LNCAP (cell line): ENCODE measurements around the gene COASY.

Experiments used
- CTCF ChIP-seq: fragments of 450-650 bp; IDR thresholded peaks from 2 replicates; pipeline ENCODE4 v1.5.1; 2017; ENCODE audit warnings: mild to moderate bottlenecking

The COASY gene

GRCh38 chr17:42561897-42562387 is at the start of gene COASY:
COASY (plus strand) TSS chr17:42562148; CDS start chr17:42562623, 475 bp downstream.
- no peak for TF ChIP-seq CTCF

GRCh38 chr17:42512246-42512645 is 49.7 kb upstream of the COASY start:
- TF ChIP-seq CTCF, result no peak

- TF ChIP-seq CTCF, result no peak
These were observed 49.2 kb upstream of the COASY start for GRCh38 chr17:42512733-42513251.

- TF ChIP-seq CTCF, result no peak
These were observed 48.3 kb upstream of the COASY start for GRCh38 chr17:42513686-42514085.

GRCh38 chr17:42514279-42514678 is 47.7 kb upstream of the COASY start:
- TF ChIP-seq CTCF, result no peak

- TF ChIP-seq CTCF, result no peak
These were observed 47.1 kb upstream of the COASY start for GRCh38 chr17:42514867-42515266.

GRCh38 chr17:42517516-42517915 is 44.4 kb upstream of the COASY start:
- peak; percentile 98 for TF ChIP-seq CTCF
